ENCODE data around the gene ZNF689. TPM values are rescaled to one million over a fixed set of nuclear protein-coding genes. Genes with fewer than 3 reads are reported as not detected.
A peak's percentile ranks its signal among the peaks of the same experiment; 100 is the strongest.

The ZNF689 gene
- total and polyA plus RNA-seq, 2 of the 13 experiments (the other 11 are each of a cell fraction or from before 2014, with no cell fraction given): 9.7 to 19.5 TPM

DNA sequence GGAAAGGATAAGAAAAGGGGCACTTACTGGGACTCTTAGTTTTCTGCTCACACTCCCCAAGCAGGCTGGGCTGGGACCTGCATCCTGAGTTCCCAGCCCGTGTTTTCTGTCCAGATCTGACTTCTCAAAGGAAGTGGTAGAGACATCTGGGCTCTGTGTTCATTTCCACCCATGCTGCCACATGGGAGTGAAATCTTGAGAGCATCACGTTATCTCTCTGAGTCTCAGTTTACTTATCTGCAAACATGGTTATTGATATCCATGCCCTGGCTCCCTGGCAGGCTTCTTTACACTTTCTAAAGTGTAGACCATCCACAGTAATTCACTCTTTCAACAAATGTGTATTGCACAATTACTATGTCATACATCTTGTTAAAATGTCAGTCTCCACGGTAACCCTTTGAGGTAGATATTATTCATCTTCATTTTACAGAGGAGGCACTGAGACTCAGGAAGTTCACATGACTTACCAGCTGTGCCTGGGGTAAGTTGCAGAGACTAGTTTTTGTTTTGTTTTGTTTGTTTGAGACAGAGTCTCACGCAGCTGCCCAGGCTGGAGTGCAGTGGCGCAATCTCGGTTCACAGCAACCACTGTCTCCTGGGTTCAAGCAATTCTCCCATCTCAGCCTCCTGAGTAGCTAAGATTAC is 42.1 kb downstream of the ZNF689 start (continued):
- TF ChIP-seq, protein P1, sequence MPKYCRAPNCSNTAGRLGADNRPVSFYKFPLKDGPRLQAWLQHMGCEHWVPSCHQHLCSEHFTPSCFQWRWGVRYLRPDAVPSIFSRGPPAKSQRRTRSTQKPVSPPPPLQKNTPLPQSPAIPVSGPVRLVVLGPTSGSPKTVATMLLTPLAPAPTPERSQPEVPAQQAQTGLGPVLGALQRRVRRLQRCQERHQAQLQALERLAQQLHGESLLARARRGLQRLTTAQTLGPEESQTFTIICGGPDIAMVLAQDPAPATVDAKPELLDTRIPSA (CRISPR knock-in tag; IDR thresholded peaks at IDR 0.05; ENCODE audit: borderline replicate concordance): no peak
- TF ChIP-seq ADNP (CRISPR knock-in tag; IDR thresholded peaks at IDR 0.05) (no peak), SP1 (IDR thresholded peaks at IDR 0.05) (no peak), SP1 (CRISPR knock-in tag; IDR thresholded peaks at IDR 0.05) (no peak), HES4 (CRISPR knock-in tag; IDR thresholded peaks at IDR 0.05; ENCODE audit: borderline replicate concordance) (no peak), HDAC2 (CRISPR knock-in tag; IDR thresholded peaks at IDR 0.05) (no peak), ZNF296 (CRISPR knock-in tag; conservative IDR thresholded peaks at IDR 0.05) (no peak), MYC (CRISPR knock-in tag; IDR thresholded peaks at IDR 0.05; ENCODE audit: borderline replicate concordance) (no peak), SMAD3 (CRISPR knock-in tag; IDR thresholded peaks at IDR 0.05) (no peak), ZFX (CRISPR knock-in tag; IDR thresholded peaks at IDR 0.05; ENCODE audit: low read depth) (no peak), HMG20B (CRISPR knock-in tag; conservative IDR thresholded peaks at IDR 0.05) (no peak), ZNF180 (CRISPR knock-in tag; IDR thresholded peaks at IDR 0.05; ENCODE audit: borderline replicate concordance, low read depth) (no peak), FOXA3 (CRISPR knock-in tag; IDR thresholded peaks at IDR 0.05) (peak; percentile 24; the same call in 1 of the 2 replicates), PRMT3 (CRISPR knock-in tag; IDR thresholded peaks at IDR 0.05; ENCODE audit: borderline replicate concordance, low read depth) (no peak), ZNF547 (CRISPR knock-in tag; IDR thresholded peaks at IDR 0.05) (no peak), ZNF747 (CRISPR knock-in tag; IDR thresholded peaks at IDR 0.05; ENCODE audit: borderline replicate concordance) (no peak), EHMT2 (IDR thresholded peaks at IDR 0.05; ENCODE audit: borderline replicate concordance, low read depth, low read length) (no peak), FOSL2 (CRISPR knock-in tag; IDR thresholded peaks at IDR 0.05) (0 out of 2 replicates have a peak, but pooled peaks have one; percentile 8), GZF1 (CRISPR knock-in tag; IDR thresholded peaks at IDR 0.05) (no peak), ZNF768 (CRISPR knock-in tag; IDR thresholded peaks at IDR 0.05) (no peak), FLYWCH1 (CRISPR knock-in tag; IDR thresholded peaks at IDR 0.05) (no peak), SP2 (CRISPR knock-in tag; IDR thresholded peaks at IDR 0.05) (no peak), ZNF431 (CRISPR knock-in tag; IDR thresholded peaks at IDR 0.05; ENCODE audit: borderline replicate concordance, low read depth) (no peak), KLF6 (CRISPR knock-in tag; IDR thresholded peaks at IDR 0.05) (peak; percentile 35; the same call in 1 of the 2 replicates), ZNF121 (CRISPR knock-in tag; IDR thresholded peaks at IDR 0.05) (peak; percentile 92), NR2F1 (CRISPR knock-in tag; IDR thresholded peaks at IDR 0.05) (no peak)
- TF ChIP-seq, protein P2, sequence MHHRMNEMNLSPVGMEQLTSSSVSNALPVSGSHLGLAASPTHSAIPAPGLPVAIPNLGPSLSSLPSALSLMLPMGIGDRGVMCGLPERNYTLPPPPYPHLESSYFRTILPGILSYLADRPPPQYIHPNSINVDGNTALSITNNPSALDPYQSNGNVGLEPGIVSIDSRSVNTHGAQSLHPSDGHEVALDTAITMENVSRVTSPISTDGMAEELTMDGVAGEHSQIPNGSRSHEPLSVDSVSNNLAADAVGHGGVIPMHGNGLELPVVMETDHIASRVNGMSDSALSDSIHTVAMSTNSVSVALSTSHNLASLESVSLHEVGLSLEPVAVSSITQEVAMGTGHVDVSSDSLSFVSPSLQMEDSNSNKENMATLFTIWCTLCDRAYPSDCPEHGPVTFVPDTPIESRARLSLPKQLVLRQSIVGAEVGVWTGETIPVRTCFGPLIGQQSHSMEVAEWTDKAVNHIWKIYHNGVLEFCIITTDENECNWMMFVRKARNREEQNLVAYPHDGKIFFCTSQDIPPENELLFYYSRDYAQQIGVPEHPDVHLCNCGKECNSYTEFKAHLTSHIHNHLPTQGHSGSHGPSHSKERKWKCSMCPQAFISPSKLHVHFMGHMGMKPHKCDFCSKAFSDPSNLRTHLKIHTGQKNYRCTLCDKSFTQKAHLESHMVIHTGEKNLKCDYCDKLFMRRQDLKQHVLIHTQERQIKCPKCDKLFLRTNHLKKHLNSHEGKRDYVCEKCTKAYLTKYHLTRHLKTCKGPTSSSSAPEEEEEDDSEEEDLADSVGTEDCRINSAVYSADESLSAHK (CRISPR knock-in tag; IDR thresholded peaks at IDR 0.05; ENCODE audit: borderline replicate concordance): no peak
- TF ChIP-seq, protein P3, sequence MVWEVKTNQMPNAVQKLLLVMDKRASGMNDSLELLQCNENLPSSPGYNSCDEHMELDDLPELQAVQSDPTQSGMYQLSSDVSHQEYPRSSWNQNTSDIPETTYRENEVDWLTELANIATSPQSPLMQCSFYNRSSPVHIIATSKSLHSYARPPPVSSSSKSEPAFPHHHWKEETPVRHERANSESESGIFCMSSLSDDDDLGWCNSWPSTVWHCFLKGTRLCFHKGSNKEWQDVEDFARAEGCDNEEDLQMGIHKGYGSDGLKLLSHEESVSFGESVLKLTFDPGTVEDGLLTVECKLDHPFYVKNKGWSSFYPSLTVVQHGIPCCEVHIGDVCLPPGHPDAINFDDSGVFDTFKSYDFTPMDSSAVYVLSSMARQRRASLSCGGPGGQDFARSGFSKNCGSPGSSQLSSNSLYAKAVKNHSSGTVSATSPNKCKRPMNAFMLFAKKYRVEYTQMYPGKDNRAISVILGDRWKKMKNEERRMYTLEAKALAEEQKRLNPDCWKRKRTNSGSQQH (CRISPR knock-in tag; IDR thresholded peaks at IDR 0.05; ENCODE audit: low read depth): no peak

All from HepG2 (cell line).